SK-N-SH treated with all-trans-retinoic acid at 6 μM for 48 hours (cell line): ENCODE results near the gene FIGN.

ENCODE experiments used
- OSR1 ChIP-seq: fragments of 250-450 bp; sonication (Bioruptor Pico); IDR thresholded peaks from 2 replicates; pipeline ENCODE4 v1.8.0; 2022; ENCODE audit warnings: moderate library complexity, mild to moderate bottlenecking, inconsistent platforms
- SNAI2 ChIP-seq: fragments of 250-450 bp; sonication (Bioruptor Pico); IDR thresholded peaks from 2 replicates; pipeline ENCODE4 v1.5.0; 2020; ENCODE audit warnings: mild to moderate bottlenecking, moderate library complexity
- ZFP3 ChIP-seq: fragments of 250-450 bp; sonication (Bioruptor Pico); IDR thresholded peaks from 2 replicates; pipeline ENCODE4 v1.5.0; 2020; ENCODE audit warnings: mild to moderate bottlenecking, moderate library complexity
- ZFP30 ChIP-seq: fragments of 450-650 bp; formaldehyde crosslinking; IDR thresholded peaks from 2 replicates; pipeline ENCODE4 v1.5.0; 2022; ENCODE audit warnings: mild to moderate bottlenecking, moderate library complexity
- ZNF70 ChIP-seq: fragments of 450-650 bp; formaldehyde crosslinking; IDR thresholded peaks from 2 replicates; pipeline ENCODE4 v1.5.0; 2020; ENCODE audit warnings: mild to moderate bottlenecking, moderate library complexity
- ZNF8 ChIP-seq: fragments of 450-650 bp; formaldehyde crosslinking; IDR thresholded peaks from 2 replicates; pipeline ENCODE4 v1.5.0; 2020; ENCODE audit warnings: mild to moderate bottlenecking, moderate library complexity

- TF ChIP-seq ZFP30 (CRISPR knock-in tag) (no peak), SNAI2 (no peak), ZNF70 (CRISPR knock-in tag) (no peak), OSR1 (CRISPR knock-in tag) (no peak), ZNF8 (CRISPR knock-in tag) (no peak), ZFP3 (CRISPR knock-in tag) (no peak)
These were observed 64.9 kb downstream of the FIGN start for GRCh38 chr2:163670929-163671328.
